CD4-positive, alpha-beta T cell (primary cell): ENCODE measurements around the gene C11orf54. TPM values are rescaled to one million over a fixed set of nuclear protein-coding genes. Genes with fewer than 3 reads are reported as not detected.

ENCODE experiments used
- ATAC-seq: fragments of 200-7000 bp; cut with Tn5 transposase; one replicate; pipeline ENCODE4 v1.10.0; 2022; ENCODE audit warnings: mild to moderate bottlenecking; ENCODE audit not compliant: poor library complexity
- CTCF ChIA-PET: fragments of 350-600 bp; sonication (Branson Sonifier 250); formaldehyde crosslinking; loops from one replicate; lab custom pipeline; 2021; ENCODE audit warnings: antibody characterized with exemption, inconsistent platforms; lab: Charles Lee
- POLR2A ChIA-PET: fragments of 350-600 bp; sonication (Branson Sonifier 250); formaldehyde crosslinking; loops from one replicate; lab custom pipeline; 2021; ENCODE audit warnings: antibody characterized with exemption, inconsistent platforms; lab: Charles Lee
- DNase-seq, 14 experiments: peaks; one replicate each; pipeline ENCODE4 v3.0.0-alpha.2; 2013 to 2020; ENCODE audit warnings: mixed read lengths in 2 of 14
- H3K27ac ChIP-seq, 2 donors: one replicate each; pipeline versions ENCODE4 v1.5.1 to v1.7.0; 2013; ENCODE audit warnings: low read length in 2 of 2, low read depth in 1 of 2, mild to moderate bottlenecking in 1 of 2
- H3K27me3 ChIP-seq, 2 experiments: 1 replicate in 1 of 2; 2 replicates in 1 of 2; pipeline versions ENCODE4 v1.6.1 to v1.7.0; 2013; ENCODE audit warnings: low read length in 2 of 2, control low read depth in 1 of 2, mild to moderate bottlenecking in 1 of 2, moderate library complexity in 1 of 2; ENCODE audit not compliant: insufficient read depth in 2 of 2, control insufficient read depth in 1 of 2
- H3K36me3 ChIP-seq: one replicate; pipeline ENCODE4 v1.6.1; 2013; ENCODE audit warnings: low read length, control low read depth; ENCODE audit not compliant: insufficient read depth
- H3K4me1 ChIP-seq: one replicate; pipeline ENCODE4 v1.6.1; 2013; ENCODE audit warnings: low read length, control low read depth; ENCODE audit not compliant: insufficient read depth
- H3K4me3 ChIP-seq: one replicate; pipeline ENCODE4 v1.5.1; 2013; ENCODE audit warnings: mild to moderate bottlenecking, low read length, moderate library complexity
- H3K9me3 ChIP-seq, 2 experiments: 1 replicate in 1 of 2; 2 replicates in 1 of 2; pipeline versions ENCODE4 v1.6.1 to v1.7.0; 2013; ENCODE audit warnings: low read length in 2 of 2, mild to moderate bottlenecking in 2 of 2, control low read depth in 1 of 2, moderate library complexity in 1 of 2; ENCODE audit not compliant: control insufficient read depth in 1 of 2, insufficient read depth in 1 of 2
- H3K27ac Mint-ChIP-seq: one replicate; pipeline ENCODE4 v1.8.0; 2020; ENCODE audit warnings: mixed read lengths
- H3K27me3 Mint-ChIP-seq: one replicate; pipeline ENCODE4 v1.8.0; 2021; ENCODE audit warnings: mixed read lengths
- H3K36me3 Mint-ChIP-seq: one replicate; pipeline ENCODE4 v1.8.0; 2021; ENCODE audit warnings: low read depth, mixed read lengths
- H3K4me1 Mint-ChIP-seq: one replicate; pipeline ENCODE4 v1.8.0; 2021; ENCODE audit warnings: low read depth, mixed read lengths
- H3K4me3 Mint-ChIP-seq: one replicate; pipeline ENCODE4 v1.8.0; 2020; ENCODE audit warnings: mild to moderate bottlenecking, mixed read lengths
- H3K9me3 Mint-ChIP-seq: one replicate; pipeline ENCODE4 v1.8.0; 2020; ENCODE audit warnings: mixed read lengths
- CTCF ChIP-seq: fragments of 200-600 bp; IDR thresholded peaks from one replicate; pipeline ENCODE4 v1.8.0; 2022; ENCODE audit warnings: antibody characterized with exemption, mild to moderate bottlenecking
- intact Hi-C, 2 experiments: fragments of 100-400 bp; cut with DNase I in 1 of 2; cut with micrococcal nuclease in 1 of 2; formaldehyde crosslinking; loops; one replicate each; pipeline versions ENCODE4 v1.15.1 to v1.9.0; 2023 to 2025; cut with DNase I, micrococcal nuclease
- total RNA-seq, 174 experiments: library from RNA in 2 of 174; stranded (reverse) in 2 of 174; gene quantifications; one replicate each; pipeline ENCODE4 v1.2.3 and lab custom pipeline; 2021 to 2026

Gene C11orf54
- total RNA-seq, 2 experiments from 2014 or later = 6.8 to 8.0 TPM

DNA sequence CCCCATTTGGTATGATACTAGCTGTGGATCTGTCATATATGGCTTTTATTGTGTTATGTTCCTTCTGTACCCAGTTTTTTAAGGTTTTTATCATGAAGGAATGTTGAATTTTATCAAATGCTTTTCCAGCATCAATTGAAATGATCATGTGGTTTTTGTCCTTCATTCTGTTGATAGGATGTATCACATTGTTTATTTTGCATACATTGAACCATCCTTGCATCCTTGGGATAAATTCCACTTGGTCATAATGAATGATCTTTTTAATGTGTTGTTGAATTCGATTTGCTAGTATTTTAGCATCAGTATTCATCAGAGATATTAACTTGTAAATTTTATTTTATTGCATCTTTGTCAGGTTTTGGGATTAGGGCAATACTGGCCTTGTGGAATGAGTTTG, 31.2 kb upstream of the C11orf54 start:
- POLR2A ChIA-PET = no interaction called here
- peaks cover 10% of the 10 kb centered on the region for H3K9me3 Mint-ChIP-seq
- ATAC-seq = no peak

DNA sequence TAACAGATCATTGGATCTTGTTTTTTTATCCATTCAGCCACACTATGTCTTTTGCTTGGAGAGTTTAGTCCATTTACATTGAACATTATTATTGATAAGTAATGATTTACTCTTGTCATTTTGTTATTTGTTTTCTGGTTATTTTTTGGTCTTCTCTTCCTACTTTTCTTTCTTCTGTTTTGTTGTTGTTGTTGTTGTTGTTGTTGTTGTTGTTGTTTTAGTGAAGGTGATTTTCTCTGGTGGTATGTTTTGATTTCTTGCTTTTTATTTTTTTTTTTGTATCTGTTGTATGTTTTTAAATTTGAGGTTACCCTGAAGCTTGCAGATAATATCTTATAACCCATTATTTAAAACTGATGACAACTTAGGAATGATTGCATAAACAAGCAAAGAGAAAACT, 28.8 kb upstream of the C11orf54 start:
- Histone ChIP-seq H3K36me3 (peaks cover 38% of the 10 kb centered on the region), H3K4me1 (peaks cover 2% of the 10 kb centered on the region), H3K27ac (no peak overlapping the region), H3K4me3 (no peak overlapping the region), H3K27me3 (no peaks in the 10 kb centered on the region), H3K9me3 (peaks cover 4 to 20% of the 10 kb centered on the region in 2 experiments)
- no peak for DNase-seq
- no peak for TF ChIP-seq CTCF
- Mint-ChIP-seq H3K36me3 (peaks cover 99% of the 10 kb centered on the region), H3K27me3 (no peaks in the 10 kb centered on the region), H3K9me3 (peaks cover 17% of the 10 kb centered on the region), H3K4me1 (peaks cover 15% of the 10 kb centered on the region), H3K27ac (no peak overlapping the region), H3K4me3 (no peak overlapping the region)
- intact Hi-C loops = no loop called here
- ChIA-PET POLR2A (no interaction called here), CTCF (no interaction called here)
- no peak for ATAC-seq

More for the DNA sequence above, 31.2 kb upstream of the C11orf54 start:
- peaks cover 97% of the 10 kb centered on the region for H3K36me3 Mint-ChIP-seq
- no peak for TF ChIP-seq CTCF
- H3K27me3 Mint-ChIP-seq = no peaks in the 10 kb centered on the region
- intact Hi-C loops = no loop called here
- no peak overlapping the region for H3K27ac ChIP-seq
- H3K4me1 ChIP-seq = no peaks in the 10 kb centered on the region
- H3K9me3 ChIP-seq = peaks cover 4 to 20% of the 10 kb centered on the region in 2 experiments
- H3K27me3 ChIP-seq = no peaks in the 10 kb centered on the region
- H3K4me3 ChIP-seq = no peak overlapping the region
- H3K4me1 Mint-ChIP-seq = no peaks in the 10 kb centered on the region
- CTCF ChIA-PET = interaction anchor here (1.6 kb wide), 1 partner anchor 10 kb away, joined by 4 read pairs; no protein-coding TSS in a partner anchor
- H3K4me3 Mint-ChIP-seq = no peak overlapping the region
- DNase-seq = no peak
- no peak overlapping the region for H3K27ac Mint-ChIP-seq
- H3K36me3 ChIP-seq = peaks cover 40% of the 10 kb centered on the region

DNA sequence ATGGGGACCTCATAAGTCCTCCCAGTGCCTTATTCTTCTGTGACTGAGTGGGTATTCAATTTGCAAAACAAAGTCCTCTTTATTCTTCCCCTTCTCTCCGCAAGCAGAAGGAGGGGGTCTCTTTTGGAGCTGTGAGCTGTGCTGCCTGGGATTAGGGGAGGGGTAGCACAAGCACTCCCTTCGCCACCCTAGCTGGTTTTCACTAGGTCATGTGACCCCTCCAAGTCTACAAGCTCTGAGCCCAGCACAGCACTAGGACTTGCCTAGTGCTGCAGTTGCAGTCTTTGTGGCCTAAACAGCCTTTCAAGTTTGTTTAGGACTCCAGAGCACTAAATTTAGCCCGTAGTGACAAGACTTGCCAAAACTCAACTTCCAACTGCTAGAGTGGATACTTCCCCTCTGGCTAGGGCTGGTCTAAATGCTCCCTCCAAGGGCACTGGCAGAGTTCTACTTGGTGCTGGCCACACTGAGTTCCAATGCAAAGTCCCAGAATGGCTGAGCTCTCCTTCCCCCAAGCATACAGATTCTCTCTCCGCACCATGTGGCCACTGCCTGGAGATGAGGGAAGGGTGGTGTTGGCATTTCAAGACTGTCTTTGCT, 25.6 kb upstream of the C11orf54 start:
- H3K4me1 Mint-ChIP-seq = peaks cover 26% of the 10 kb centered on the region
- no peak overlapping the region for H3K4me3 Mint-ChIP-seq
- Histone ChIP-seq H3K9me3 (peaks cover 0 to 4% of the 10 kb centered on the region in 2 experiments), H3K36me3 (peaks cover 22% of the 10 kb centered on the region), H3K27me3 (no peaks in the 10 kb centered on the region), H3K4me3 (no peak overlapping the region), H3K4me1 (peaks cover 13% of the 10 kb centered on the region), H3K27ac (no peak overlapping the region)
- H3K36me3 Mint-ChIP-seq = peaks cover 78% of the 10 kb centered on the region
- ChIA-PET CTCF (interaction anchor here (0.6 kb wide), 1 partner anchor 63 kb away, joined by 4 read pairs; no protein-coding TSS in a partner anchor), POLR2A (interaction anchor here (4.6 kb wide), 1 partner anchor 25 kb away, joined by 24 read pairs; the partner anchor contains the start of genes C11orf54 and TAF1D)
- no peak for ATAC-seq
- no peaks in the 10 kb centered on the region for H3K27me3 Mint-ChIP-seq
- intact Hi-C loops = no loop called here
- H3K9me3 Mint-ChIP-seq = peaks cover 15% of the 10 kb centered on the region
- DNase-seq = no peak
- no peak for TF ChIP-seq CTCF
- H3K27ac Mint-ChIP-seq = no peak overlapping the region
